DMS53 (cell line): ENCODE data around the gene ARHGEF12.
A peak's percentile ranks its signal among the peaks of the same experiment; 100 is the strongest.

Source experiments
- DNase-seq: peaks from one replicate; lab custom pipeline; 2025; lab: John Stamatoyannopoulos, UW

ARHGEF12 gene

GRCh38 chr11:120518356-120518755, 182.1 kb downstream of the ARHGEF12 start:
- DNase-seq, result no peak

GRCh38 chr11:120519474-120519873, 183.3 kb downstream of the ARHGEF12 start:
- DNase-seq, result no peak

- DNase-seq, result no peak
Measured at GRCh38 chr11:120520091-120520822, 184.0 kb downstream of the ARHGEF12 start.

DNA sequence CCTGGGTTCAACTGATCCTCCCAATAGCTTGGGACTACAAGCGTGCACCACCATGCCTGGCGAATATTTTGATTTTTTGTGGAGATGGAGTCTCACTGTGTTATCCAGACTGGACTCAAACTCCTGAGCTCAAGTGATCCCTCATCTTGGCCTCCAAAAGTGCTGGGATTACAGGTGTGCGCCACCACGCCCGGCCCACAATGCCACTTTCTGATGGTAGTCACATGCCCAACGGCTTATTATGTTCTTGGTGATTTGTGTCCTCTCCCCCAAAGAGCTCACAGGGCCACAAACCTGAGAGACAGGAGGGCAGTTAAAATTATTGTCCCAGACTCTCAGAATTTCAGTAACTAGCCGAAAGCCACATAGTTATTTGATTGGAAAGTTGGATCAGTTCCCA, 185.0 kb downstream of the ARHGEF12 start:
- no peak for DNase-seq

- no peak for DNase-seq
Measured at GRCh38 chr11:120522021-120522420, 185.8 kb downstream of the ARHGEF12 start.

GRCh38 chr11:120522736-120523135, 186.5 kb downstream of the ARHGEF12 start:
- DNase-seq, result no peak

DNA sequence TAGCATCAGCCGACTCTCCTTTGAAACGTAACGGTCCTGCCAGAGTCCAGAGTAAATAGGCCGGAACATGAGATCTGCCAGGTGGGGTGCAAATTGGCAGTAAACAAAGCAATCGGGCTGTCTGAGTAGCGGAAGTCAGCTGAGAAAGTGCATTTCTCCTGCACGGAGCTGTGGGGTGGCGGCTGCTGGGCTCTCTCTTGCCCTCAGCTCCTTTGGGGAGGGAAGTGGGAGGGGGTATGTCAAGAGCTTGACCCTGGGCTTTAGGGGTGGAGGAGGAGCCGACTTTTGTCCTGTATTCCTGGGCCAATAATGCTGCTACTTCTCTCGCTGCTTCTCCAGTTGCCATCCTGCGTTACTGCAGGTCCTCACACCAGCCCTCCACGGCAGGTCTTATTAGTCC, 187.0 kb downstream of the ARHGEF12 start:
- peak; percentile 66 for DNase-seq

DNA sequence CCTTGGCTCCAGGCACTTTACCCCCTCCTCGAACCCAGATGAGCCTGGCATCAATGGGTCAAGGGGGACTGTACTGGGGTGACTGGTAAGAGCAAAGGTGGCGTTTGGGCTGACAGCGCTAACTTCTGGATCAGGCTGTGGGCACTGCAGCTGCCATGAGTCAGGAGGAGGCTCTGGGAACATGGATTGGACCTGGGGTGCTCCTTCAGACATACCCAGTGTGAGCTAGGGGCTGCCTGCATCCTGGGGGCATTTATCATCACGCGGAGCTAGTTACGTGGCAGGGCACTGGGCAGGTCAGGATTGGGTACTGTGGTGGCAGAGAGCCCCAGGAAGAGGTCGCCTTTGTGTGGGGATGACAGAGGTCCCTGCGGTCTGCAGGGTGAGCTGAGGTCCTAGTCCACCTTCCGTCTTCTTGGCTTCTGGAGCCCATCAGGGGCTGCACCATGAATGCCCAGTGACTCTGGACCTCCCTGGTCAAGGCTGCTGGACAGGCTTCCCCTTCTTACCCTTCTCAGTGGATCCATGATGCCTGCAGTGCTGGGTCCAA, 188.4 kb downstream of the ARHGEF12 start:
- no peak for DNase-seq

- DNase-seq, result peak; percentile 22
Measured at GRCh38 chr11:120525261-120526171, 189.3 kb downstream of the ARHGEF12 start.

GRCh38 chr11:120526241-120526640, 190.0 kb downstream of the ARHGEF12 start:
- no peak for DNase-seq

DNA sequence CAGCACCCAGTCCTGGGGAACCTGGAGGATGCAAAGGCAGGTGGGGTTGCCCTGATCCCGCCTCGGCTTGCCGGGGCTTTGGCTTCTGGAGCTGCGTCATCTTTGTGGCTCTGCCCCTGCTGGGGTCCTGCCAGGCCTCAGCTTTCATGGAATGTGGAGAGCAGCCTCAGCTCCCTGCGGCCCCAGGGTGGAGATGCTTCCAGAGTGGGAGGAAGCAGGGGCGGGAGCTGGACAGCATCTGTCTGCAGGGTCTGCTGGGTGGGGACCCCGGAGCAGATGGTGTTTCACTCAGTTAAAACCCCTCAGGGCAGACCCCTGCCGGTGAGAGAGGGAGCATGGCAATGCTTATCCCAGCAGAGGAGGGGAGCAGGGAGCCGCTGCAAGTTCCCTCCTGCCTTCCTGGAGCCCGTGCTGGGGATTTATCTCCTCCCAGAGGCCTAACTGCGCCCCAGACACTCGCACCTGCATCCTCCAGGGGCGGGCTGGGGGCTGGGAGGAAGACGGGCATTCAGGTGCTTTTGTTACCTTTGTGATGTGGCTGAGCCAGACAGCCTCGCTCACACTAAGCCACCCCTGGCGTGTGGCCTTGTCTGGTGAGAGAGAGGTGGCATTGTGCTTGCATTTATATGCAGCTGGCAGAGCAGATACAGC, 191.0 kb downstream of the ARHGEF12 start:
- no peak for DNase-seq

DNA sequence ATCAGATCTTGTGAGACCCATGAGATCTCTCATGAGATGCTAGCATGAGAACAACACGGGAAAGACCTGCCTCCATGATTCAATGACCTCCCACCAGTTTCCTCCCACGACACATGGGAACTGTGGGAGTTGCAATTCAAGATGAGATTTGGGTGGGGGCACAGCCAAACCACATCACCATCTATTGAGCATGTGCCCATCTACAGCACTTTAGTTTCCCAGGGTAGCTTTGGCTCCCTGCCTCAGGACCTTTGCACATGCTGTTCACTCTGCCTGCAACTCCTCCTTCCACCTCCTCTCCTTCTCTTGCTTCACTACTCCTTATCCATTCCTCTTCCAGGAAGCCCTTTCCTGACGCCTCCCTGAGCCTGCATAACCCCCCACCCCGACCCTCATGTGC, 192.5 kb downstream of the ARHGEF12 start:
- no peak for DNase-seq

- no peak for DNase-seq
Measured at GRCh38 chr11:120529214-120529613, 193.0 kb downstream of the ARHGEF12 start.

GRCh38 chr11:120529911-120530310, 193.7 kb downstream of the ARHGEF12 start:
- DNase-seq, result no peak

GRCh38 chr11:120532082-120532831, 196.0 kb downstream of the ARHGEF12 start:
- no peak for DNase-seq

- DNase-seq, result no peak
Measured at GRCh38 chr11:120532832-120533196, 196.6 kb downstream of the ARHGEF12 start.

- no peak for DNase-seq
Measured at GRCh38 chr11:120536091-120536796, 200.0 kb downstream of the ARHGEF12 start.

GRCh38 chr11:120536797-120537169, 200.6 kb downstream of the ARHGEF12 start:
- DNase-seq, result no peak

DNA sequence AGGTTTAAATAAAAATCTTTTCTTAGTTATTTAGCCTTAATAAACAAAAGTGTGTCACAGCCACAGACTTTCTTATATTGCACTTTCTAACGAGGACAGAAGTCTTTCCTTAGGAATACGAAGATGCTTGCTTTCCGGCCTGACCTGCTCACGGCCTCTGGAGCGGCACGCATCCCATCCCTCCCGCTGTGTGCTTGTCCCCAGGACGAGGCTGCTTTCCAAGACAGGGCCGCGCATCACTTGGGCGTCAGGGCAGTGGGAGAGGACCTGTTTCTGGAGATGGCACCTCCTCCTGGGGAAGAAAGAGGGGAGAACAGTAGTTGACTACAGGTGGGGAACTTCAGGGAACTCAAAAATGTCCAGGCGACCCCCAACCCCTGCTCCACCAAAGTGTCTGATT, 201.8 kb downstream of the ARHGEF12 start:
- no peak for DNase-seq

GRCh38 chr11:120538707-120539106, 202.5 kb downstream of the ARHGEF12 start:
- DNase-seq, result no peak
